Neural progenitor cell (in vitro differentiated cells): ENCODE measurements around the gene RELL1.

ENCODE experiments used
- CTCF ChIP-seq: fragments of 200-600 bp; sonication (generic); IDR thresholded peaks from 2 replicates; pipeline ENCODE4 v1.5.1; 2017; ENCODE audit warnings: antibody characterized with exemption, mild to moderate bottlenecking
- EZH2 ChIP-seq: fragments of 200-600 bp; sonication (generic); IDR thresholded peaks from 2 replicates; pipeline ENCODE4 v1.6.1; 2017; ENCODE audit warnings: antibody characterized with exemption, mild to moderate bottlenecking, moderate library complexity
- EZH2phosphoT487 ChIP-seq: fragments of 200-600 bp; sonication (generic); IDR thresholded peaks from 2 replicates; pipeline ENCODE4 v1.6.1; 2017; ENCODE audit warnings: antibody characterized with exemption

DNA sequence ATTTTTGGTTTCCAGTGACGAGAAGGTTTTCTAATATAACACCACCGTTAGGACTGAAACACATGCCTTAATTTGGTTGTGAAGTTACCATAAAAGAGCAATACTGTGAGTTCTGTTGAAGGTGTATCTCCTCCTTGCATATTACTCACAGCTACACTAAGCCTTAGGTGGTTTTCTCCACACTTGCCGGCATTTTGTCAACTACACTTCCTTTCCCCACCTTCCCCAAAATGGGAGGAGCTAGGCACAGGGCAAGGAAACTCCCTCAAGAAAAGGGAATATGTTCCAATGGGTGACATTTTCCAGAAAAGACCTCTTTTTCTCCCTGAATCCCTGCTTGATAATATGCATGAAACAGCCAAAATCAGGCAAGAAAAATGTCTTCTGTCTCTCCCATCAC lies 44.8 kb downstream of the RELL1 start:
- TF ChIP-seq CTCF (no peak), EZH2 (no peak), EZH2phosphoT487 (no peak)
